ENCODE measurements around the gene SMIM38. TPM values are rescaled to one million over a fixed set of nuclear protein-coding genes. Genes with fewer than 3 reads are reported as not detected.

Gene SMIM38
- total and polyA plus RNA-seq, 5 donors from 2014 or later: 0.07 to 1.3 (median 0.11) TPM; not detected in 2

DNA sequence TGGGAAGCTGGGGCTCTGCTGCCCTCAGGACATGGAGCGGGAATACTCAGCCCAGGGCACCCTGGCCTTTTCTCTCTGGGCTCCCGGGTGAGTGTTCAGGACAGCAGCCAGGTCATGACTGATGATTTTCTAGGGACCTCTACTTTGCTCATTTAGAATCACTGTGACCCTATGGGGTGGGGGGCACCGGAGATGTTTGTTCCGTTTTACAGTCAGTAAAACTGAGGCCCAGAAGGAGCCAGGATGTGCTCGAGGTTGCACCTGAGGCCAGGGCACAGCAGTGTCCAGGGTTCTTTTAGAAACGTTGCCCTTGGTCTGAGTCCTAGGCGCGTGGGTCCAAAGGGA is 48.1 kb downstream of the SMIM38 start:
- Histone ChIP-seq H3K36me3 (ENCODE audit: control insufficient read depth, insufficient read depth, low read length) (no peaks in the 10 kb centered on the region), H3K27me3 (ENCODE audit: control insufficient read depth, insufficient read depth, low read length) (no peaks in the 10 kb centered on the region), H3K9me3 (ENCODE audit: control insufficient read depth in 2 of 2, low read length in 2 of 2) (no peaks in the 10 kb centered on the region), H3K4me1 (ENCODE audit: control insufficient read depth, insufficient read depth, low read length, poor library complexity, severe bottlenecking) (no peaks in the 10 kb centered on the region), H3K27ac (ENCODE audit: insufficient read depth, low read length, poor library complexity, severe bottlenecking) (no peak overlapping the region), H3K4me3 (ENCODE audit: low read depth, low read length) (no peak overlapping the region)
- Mint-ChIP-seq H3K4me3 (no peak overlapping the region), H3K9me3 (peaks cover 0 to 1% (median 0%) of the 10 kb centered on the region in 7 donors), H3K27me3 (peaks cover 5% of the 10 kb centered on the region), H3K4me1 (no peaks in the 10 kb centered on the region), H3K27ac (no peak overlapping the region), H3K36me3 (no peaks in the 10 kb centered on the region)
- ATAC-seq (ENCODE audit: low read depth in 2 of 2) (no peak), DNase-seq (no peak)

DNA sequence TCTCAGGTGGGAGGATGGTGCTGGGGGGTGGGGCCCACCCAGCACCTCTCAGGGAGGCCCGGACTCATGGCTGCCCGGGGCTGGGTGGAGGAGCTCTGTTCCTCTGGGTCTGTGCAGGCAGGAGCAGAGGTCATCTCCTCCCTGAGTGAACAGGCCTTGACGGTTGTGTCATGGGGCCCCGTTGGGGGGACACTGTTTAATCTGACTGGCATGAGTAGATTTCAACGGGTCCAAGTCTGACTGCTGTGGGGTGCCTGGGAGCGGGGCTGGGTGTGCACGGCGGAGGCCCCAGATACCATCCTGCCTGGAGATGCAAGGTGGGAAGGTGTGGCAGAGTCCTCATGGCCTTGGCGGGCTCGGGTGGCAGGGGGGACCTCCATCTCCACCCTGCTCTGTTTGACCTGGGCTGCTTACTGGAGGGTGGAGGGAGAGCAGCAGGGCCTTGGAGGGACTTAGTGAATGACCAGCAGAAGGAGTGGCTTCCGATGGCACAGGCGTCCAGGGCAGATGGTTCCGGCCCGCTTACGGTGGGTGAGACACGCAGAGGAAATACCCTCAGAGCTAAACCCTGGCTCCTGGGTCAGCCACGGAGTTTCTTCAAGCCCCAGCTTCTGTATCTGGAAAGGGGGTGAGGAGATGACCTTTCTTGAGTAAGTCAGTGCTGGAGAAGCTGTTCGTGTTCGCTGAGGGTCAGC is 48.7 kb downstream of the SMIM38 start:
- Histone ChIP-seq H3K9me3 (ENCODE audit: control insufficient read depth in 2 of 2, low read length in 2 of 2) (no peaks in the 10 kb centered on the region), H3K4me1 (ENCODE audit: control insufficient read depth, insufficient read depth, low read length, poor library complexity, severe bottlenecking) (no peaks in the 10 kb centered on the region), H3K27me3 (ENCODE audit: control insufficient read depth, insufficient read depth, low read length) (no peaks in the 10 kb centered on the region), H3K4me3 (ENCODE audit: low read depth, low read length) (no peak overlapping the region), H3K36me3 (ENCODE audit: control insufficient read depth, insufficient read depth, low read length) (no peaks in the 10 kb centered on the region), H3K27ac (ENCODE audit: insufficient read depth, low read length, poor library complexity, severe bottlenecking) (no peak overlapping the region)
- H3K27ac Mint-ChIP-seq: no peak overlapping the region
- H3K9me3 Mint-ChIP-seq: peaks cover 0 to 1% (median 0%) of the 10 kb centered on the region in 7 donors
- H3K27me3 Mint-ChIP-seq: peaks cover 5% of the 10 kb centered on the region
- H3K36me3 Mint-ChIP-seq: no peaks in the 10 kb centered on the region
- ATAC-seq (ENCODE audit: low read depth in 2 of 2) (no peak), DNase-seq (no peak)
- H3K4me3 Mint-ChIP-seq: no peak overlapping the region
- H3K4me1 Mint-ChIP-seq: no peaks in the 10 kb centered on the region

DNA sequence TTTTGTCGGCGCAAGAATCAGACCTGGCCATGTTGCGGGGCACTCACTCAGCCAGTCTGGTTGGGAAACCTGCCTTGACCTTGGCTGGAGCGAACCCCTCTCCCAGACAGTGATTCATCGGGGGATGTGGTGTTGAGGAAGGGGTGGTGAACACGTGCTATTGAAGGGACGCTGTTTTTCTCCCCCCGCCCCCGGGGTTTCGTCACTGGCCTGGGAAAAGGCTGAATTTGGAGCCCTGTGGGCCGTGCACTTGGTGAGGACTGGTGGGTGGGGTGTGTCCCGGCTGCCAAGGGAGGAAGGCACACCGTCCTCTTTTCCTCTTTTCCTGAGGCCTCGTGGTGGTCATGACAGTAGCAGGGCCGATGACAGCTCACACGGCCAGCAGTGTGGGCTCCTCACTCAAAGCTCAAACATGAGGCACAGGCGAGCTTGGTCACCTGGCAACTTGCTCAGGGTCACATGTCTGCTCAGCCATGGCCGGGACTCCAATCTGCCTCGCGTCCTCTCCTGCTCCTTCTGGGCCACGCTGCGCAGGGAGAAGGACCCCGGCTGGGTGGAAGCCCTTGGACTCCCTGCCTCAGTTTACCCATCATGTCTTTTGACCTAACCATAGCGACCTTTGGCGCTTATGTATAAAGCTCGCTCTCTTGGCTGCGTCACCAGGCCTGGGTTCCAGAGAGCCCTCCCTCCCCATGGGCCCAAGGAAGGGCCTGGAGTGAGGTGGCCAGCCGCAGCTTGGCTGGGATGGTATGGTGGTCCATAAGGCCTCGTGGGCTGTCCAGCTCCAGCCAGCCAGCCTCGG is 49.4 kb downstream of the SMIM38 start:
- Histone ChIP-seq H3K36me3 (ENCODE audit: control insufficient read depth, insufficient read depth, low read length) (no peaks in the 10 kb centered on the region), H3K27me3 (ENCODE audit: control insufficient read depth, insufficient read depth, low read length) (no peaks in the 10 kb centered on the region), H3K4me1 (ENCODE audit: control insufficient read depth, insufficient read depth, low read length, poor library complexity, severe bottlenecking) (no peaks in the 10 kb centered on the region), H3K27ac (ENCODE audit: insufficient read depth, low read length, poor library complexity, severe bottlenecking) (no peak overlapping the region), H3K9me3 (ENCODE audit: control insufficient read depth in 2 of 2, low read length in 2 of 2) (no peaks in the 10 kb centered on the region), H3K4me3 (ENCODE audit: low read depth, low read length) (no peak overlapping the region)
- ATAC-seq (ENCODE audit: low read depth in 2 of 2) (no peak), DNase-seq (no peak)
- Mint-ChIP-seq H3K27ac (no peak overlapping the region), H3K4me3 (no peak overlapping the region), H3K4me1 (no peaks in the 10 kb centered on the region), H3K36me3 (no peaks in the 10 kb centered on the region), H3K9me3 (peaks cover 0 to 1% (median 0%) of the 10 kb centered on the region in 7 donors), H3K27me3 (peaks cover 5% of the 10 kb centered on the region)

Other genes with a start within 250 kb of the SMIM38 start
- gene MRGPRD, start 174.9 kb upstream of the SMIM38 start, total RNA-seq: not detected
- under 1 TPM in 1 of 4 donors, not detected in 3; 0.50 TPM for gene MRGPRD, start 174.9 kb upstream of the SMIM38 start, polyA plus RNA-seq
- gene MRGPRF, start 142.7 kb upstream of the SMIM38 start, total RNA-seq: not detected
- not detected for gene MRGPRF, start 142.7 kb upstream of the SMIM38 start, polyA plus RNA-seq
- gene TPCN2, start 107.0 kb upstream of the SMIM38 start, total RNA-seq: 20.5 TPM
- 1 to 10 TPM; 5.9 to 8.3 (median 6.3) TPM for gene TPCN2, start 107.0 kb upstream of the SMIM38 start, polyA plus RNA-seq
- gene MYEOV, start 138.2 kb downstream of the SMIM38 start, total RNA-seq: 1.0 TPM
- not detected for gene MYEOV, start 138.2 kb downstream of the SMIM38 start, polyA plus RNA-seq